MM.1S (cell line): Measurements from ENCODE around the gene CNIH3.

Experiments used
- EZH2 ChIP-seq: fragments of 300-600 bp; sonication (generic); optimal IDR thresholded peaks from 2 replicates; pipeline ENCODE3; 2017; ENCODE audit warnings: low read depth, mild to moderate bottlenecking, antibody characterized with exemption, low read length, mixed read lengths
- EZH2phosphoT487 ChIP-seq: fragments of 300-600 bp; sonication (generic); IDR thresholded peaks from 2 replicates; pipeline ENCODE4 v1.6.1; 2018; ENCODE audit warnings: antibody characterized with exemption, low read length
- TF ChIP-seq, protein P1 (sequence below): fragments of 300-600 bp; sonication (generic); IDR thresholded peaks from 2 replicates; pipeline ENCODE4 v1.5.1; 2016; ENCODE audit warnings: antibody characterized with exemption, low read length, mixed read lengths

DNA sequence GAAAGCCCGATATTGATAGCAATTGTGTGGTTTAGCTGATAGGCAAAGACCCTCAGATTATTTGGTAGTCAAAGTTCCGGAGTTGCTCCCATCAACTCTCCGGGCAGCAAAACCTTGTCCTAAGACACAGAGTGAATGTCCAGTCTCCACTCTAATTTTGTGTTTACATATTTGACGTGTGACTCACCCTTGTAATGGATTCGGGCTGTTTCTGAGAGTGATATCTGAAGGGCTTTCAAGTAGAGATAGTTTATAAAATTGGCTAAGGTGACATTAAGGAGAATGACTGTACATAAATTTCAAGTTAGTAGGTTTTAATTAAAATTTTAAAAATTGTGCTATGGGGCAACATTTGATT, 154.2 kb downstream of the CNIH3 start:
- TF ChIP-seq, protein P1, sequence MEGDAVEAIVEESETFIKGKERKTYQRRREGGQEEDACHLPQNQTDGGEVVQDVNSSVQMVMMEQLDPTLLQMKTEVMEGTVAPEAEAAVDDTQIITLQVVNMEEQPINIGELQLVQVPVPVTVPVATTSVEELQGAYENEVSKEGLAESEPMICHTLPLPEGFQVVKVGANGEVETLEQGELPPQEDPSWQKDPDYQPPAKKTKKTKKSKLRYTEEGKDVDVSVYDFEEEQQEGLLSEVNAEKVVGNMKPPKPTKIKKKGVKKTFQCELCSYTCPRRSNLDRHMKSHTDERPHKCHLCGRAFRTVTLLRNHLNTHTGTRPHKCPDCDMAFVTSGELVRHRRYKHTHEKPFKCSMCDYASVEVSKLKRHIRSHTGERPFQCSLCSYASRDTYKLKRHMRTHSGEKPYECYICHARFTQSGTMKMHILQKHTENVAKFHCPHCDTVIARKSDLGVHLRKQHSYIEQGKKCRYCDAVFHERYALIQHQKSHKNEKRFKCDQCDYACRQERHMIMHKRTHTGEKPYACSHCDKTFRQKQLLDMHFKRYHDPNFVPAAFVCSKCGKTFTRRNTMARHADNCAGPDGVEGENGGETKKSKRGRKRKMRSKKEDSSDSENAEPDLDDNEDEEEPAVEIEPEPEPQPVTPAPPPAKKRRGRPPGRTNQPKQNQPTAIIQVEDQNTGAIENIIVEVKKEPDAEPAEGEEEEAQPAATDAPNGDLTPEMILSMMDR: no peak
- TF ChIP-seq EZH2 (no peak), EZH2phosphoT487 (no peak)
